Measurements from ENCODE around the gene UBTD1.
"Not testable (repeated sequence)": the region's sequence is repeated elsewhere in the genome, so short reads cannot be mapped to it uniquely, and the experiment has no call there.

Gene UBTD1

GRCh38 chr10:97514344-97514743 is 15.6 kb downstream of the UBTD1 start:
- no peak for DNase-seq
- no peak for TF ChIP-seq POLR2A (IDR thresholded peaks at IDR 0.05; ENCODE audit: low read length)
- no peak for TF ChIP-seq GATA1 (IDR thresholded peaks at IDR 0.05; ENCODE audit: low read depth, low read length)

- DNase-seq, result no peak
These were observed 16.7 kb downstream of the UBTD1 start for GRCh38 chr10:97515271-97515978.

GRCh38 chr10:97517096-97517750 is 18.5 kb downstream of the UBTD1 start:
- DNase-seq, result no peak

More at GRCh38 chr10:97515271-97515978, 16.7 kb downstream of the UBTD1 start:
- TF ChIP-seq POLR2A (IDR thresholded peaks at IDR 0.05; ENCODE audit: low read length) (no peak), GATA1 (IDR thresholded peaks at IDR 0.05; ENCODE audit: low read depth, low read length) (no peak)

GRCh38 chr10:97517778-97518300 is 19.1 kb downstream of the UBTD1 start:
- TF ChIP-seq GATA1 (IDR thresholded peaks at IDR 0.05; ENCODE audit: low read depth, low read length) (no peak), POLR2A (IDR thresholded peaks at IDR 0.05; ENCODE audit: low read length) (no peak)
- DNase-seq, result no peak

More at GRCh38 chr10:97517096-97517750, 18.5 kb downstream of the UBTD1 start:
- TF ChIP-seq GATA1 (IDR thresholded peaks at IDR 0.05; ENCODE audit: low read depth, low read length) (no peak), POLR2A (IDR thresholded peaks at IDR 0.05; ENCODE audit: low read length) (no peak)

GRCh38 chr10:97518301-97519043 is 19.7 kb downstream of the UBTD1 start:
- no peak for DNase-seq
- TF ChIP-seq POLR2A (IDR thresholded peaks at IDR 0.05; ENCODE audit: low read length), result no peak
- TF ChIP-seq GATA1 (IDR thresholded peaks at IDR 0.05; ENCODE audit: low read depth, low read length), result no peak

GRCh38 chr10:97519342-97519741 is 20.6 kb downstream of the UBTD1 start:
- no peak for TF ChIP-seq POLR2A (IDR thresholded peaks at IDR 0.05; ENCODE audit: low read length)
- no peak for TF ChIP-seq GATA1 (IDR thresholded peaks at IDR 0.05; ENCODE audit: low read depth, low read length)
- DNase-seq, result no peak

GRCh38 chr10:97520520-97520919 is 21.8 kb downstream of the UBTD1 start:
- no peak for TF ChIP-seq POLR2A (IDR thresholded peaks at IDR 0.05; ENCODE audit: low read length)
- no peak for TF ChIP-seq GATA1 (IDR thresholded peaks at IDR 0.05; ENCODE audit: low read depth, low read length)

GRCh38 chr10:97520978-97521761 is 22.4 kb downstream of the UBTD1 start:
- TF ChIP-seq POLR2A (IDR thresholded peaks at IDR 0.05; ENCODE audit: low read length) (no peak), GATA1 (IDR thresholded peaks at IDR 0.05; ENCODE audit: low read depth, low read length) (no peak)
- DNase-seq, result no peak

More at GRCh38 chr10:97520520-97520919, 21.8 kb downstream of the UBTD1 start:
- no peak for DNase-seq

GRCh38 chr10:97522071-97522470 is 23.3 kb downstream of the UBTD1 start:
- TF ChIP-seq GATA1 (IDR thresholded peaks at IDR 0.05; ENCODE audit: low read depth, low read length) (no peak), POLR2A (IDR thresholded peaks at IDR 0.05; ENCODE audit: low read length) (no peak)
- DNase-seq, result no peak

- TF ChIP-seq POLR2A (IDR thresholded peaks at IDR 0.05; ENCODE audit: low read length) (no peak), GATA1 (IDR thresholded peaks at IDR 0.05; ENCODE audit: low read depth, low read length) (no peak)
- no peak for DNase-seq
These were observed 24.2 kb downstream of the UBTD1 start for GRCh38 chr10:97522937-97523336.

GRCh38 chr10:97525086-97525485 is 26.4 kb downstream of the UBTD1 start:
- DNase-seq, result no peak
- TF ChIP-seq GATA1 (IDR thresholded peaks at IDR 0.05; ENCODE audit: low read depth, low read length), result no peak

- TF ChIP-seq GATA1 (IDR thresholded peaks at IDR 0.05; ENCODE audit: low read depth, low read length) (no peak), POLR2A (IDR thresholded peaks at IDR 0.05; ENCODE audit: low read length) (no peak)
- DNase-seq, result no peak
These were observed 27.0 kb downstream of the UBTD1 start for GRCh38 chr10:97525683-97526110.

- not testable (repeated sequence) for DNase-seq
These were observed 30.2 kb downstream of the UBTD1 start for GRCh38 chr10:97528876-97529275.

Data from erythroblast (primary cell).